Inflammatory macrophage treated with lipopolysaccharide for 4 hours (primary cell): Measurements from ENCODE around the gene CFL2.
A peak's percentile ranks its signal among the peaks of the same experiment; 100 is the strongest.
"Not testable (repeated sequence)": the region's sequence is repeated elsewhere in the genome, so short reads cannot be mapped to it uniquely, and the experiment has no call there.

Experiments used
- DNase-seq: peaks from one replicate; pipeline ENCODE4 v3.0.0-alpha.2; 2020

CFL2 gene

GRCh38 chr14:34714320-34715126 lies at the start of gene CFL2:
TSS of gene CFL2 (minus strand) at chr14:34714593. CDS start at chr14:34714540, 53 bp downstream.
- DNase-seq, result peak; percentile 63

DNA sequence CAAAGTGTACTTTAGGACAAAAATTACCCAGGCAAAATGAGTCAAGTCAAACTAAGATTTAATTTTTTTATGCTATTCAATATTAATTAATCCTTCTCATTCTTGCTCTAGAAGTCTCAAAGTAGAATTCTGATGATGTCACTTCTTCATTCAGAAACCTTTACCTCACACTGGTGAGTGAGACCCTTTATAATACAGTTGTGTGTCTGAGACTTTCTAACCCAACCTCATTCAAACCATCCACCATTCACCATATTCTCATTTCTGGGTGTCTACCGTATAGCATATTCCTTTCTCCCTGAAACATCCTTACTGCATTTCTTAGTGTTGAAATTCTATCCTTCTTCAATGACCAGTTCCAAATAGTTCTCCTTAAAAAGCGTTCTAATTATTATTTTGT lies 40.8 kb upstream of the CFL2 start:
- no peak for DNase-seq

DNA sequence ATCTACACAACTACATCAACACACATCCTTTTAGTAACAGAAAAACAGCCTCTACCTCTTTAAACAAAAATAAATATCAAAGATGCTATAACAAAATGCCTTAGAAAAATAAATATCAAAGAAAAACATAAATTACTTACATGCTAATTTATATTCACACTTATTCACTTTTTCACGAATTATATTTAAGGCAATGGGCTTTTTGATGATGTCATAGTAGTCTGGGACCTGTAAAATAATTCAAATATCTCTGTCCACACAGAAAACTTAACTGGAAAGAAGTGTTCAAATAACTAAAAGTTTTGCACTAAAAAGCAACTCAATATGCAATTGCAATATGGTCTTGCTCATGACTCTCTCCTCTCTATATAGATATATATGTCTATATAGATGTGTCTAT lies 40.3 kb upstream of the CFL2 start:
- DNase-seq, result no peak

DNA sequence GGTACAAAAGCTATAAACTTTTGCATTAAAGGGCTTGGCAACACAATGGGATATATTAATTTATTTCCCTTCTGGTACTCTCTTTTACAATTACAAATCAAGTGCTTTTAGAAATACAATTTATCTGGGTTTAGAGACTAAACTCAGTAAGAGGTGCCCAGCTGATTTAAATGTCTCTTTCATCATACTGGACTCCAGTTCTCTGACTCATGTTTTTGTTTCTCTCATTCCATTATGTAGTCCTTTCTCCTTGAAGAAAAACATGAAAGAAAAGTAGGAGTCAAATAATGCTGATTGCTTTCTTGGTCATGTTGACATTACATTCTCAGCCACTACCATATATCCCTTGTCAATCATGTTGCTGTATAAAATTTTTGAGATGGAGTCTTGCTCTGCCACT lies 36.3 kb upstream of the CFL2 start:
- DNase-seq, result no peak

- DNase-seq, result no peak
These were observed 35.8 kb upstream of the CFL2 start for GRCh38 chr14:34750233-34750632.

DNA sequence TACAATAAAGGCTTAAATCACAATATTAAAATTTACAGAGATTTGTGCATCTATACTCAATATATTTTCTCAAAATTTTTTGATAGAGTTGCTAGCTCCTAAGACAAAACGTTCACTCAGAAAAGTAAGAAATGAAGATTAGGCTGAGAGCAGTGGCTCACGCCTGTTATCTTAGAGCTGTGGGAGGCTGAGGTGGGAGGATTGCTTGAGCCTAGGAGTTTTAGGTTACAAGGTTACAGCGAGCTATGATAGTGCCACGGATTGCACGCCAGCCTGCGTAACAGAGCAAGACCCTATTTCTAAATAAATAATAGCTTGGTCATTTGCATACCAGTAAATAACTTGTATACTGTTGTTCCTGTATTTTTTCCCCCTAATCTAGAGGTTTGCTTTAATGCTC lies 35.0 kb upstream of the CFL2 start:
- DNase-seq, result no peak

DNA sequence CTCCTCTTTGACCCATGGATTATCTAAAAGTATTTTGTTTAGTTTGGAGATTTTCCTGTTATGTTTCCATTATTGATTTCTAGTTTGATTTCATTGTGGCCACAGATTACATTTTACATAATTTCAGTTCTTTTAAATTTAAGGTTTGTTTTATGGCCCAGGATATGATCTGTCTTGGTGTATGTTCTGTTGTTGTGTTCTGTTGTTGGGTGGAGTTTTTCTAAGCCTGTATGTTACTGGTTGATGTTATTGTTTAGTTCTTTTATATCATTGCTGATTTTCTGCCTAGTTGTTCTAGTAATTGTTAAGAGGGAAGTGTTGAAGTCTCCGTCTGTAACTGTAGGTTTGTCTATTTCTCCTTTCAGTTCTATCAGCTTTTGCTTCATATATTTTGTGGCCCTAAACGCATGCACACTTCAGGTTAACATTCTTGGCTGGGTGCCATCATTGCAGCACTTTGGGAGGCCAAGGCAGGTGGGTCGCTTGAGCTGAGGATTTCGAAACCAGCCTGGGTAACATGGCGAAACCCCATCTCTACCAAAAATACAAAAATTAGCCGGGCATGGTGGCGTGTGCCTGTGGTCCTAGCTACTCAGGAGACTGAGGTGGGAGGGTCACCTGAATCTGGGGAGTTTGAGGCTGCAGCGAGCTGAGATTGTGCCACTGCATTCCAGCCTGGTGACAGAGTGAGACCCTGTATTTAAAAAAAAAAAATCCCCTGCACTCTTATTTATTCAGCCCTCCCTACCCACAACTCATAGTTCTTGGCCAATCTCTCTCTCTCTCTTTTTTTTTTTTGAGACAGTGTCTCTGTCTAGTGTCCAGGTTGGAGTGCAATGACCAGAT lies 28.1 kb upstream of the CFL2 start:
- no peak for DNase-seq

DNA sequence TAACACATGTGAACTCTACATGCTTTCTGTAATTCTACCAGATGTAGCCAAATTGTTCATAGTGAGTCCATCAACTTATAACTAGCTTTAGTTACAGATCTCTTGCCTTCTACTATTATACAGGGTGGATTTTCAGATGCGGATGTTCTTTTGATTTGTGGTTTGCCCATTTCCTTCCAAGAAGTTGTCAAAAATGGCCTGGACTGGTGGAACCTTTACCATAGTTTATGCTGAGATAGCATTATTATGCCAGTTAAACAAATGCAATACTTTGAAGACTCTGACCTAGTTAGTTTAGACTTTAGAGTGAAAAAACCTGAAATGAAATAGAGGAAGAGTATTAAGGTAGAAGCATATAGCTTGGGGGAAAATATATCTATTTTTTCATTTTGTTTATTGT lies 27.4 kb upstream of the CFL2 start:
- DNase-seq, result no peak

GRCh38 chr14:34740139-34740538 lies 25.7 kb upstream of the CFL2 start:
- DNase-seq, result peak; percentile 12

- not testable (repeated sequence) for DNase-seq
These were observed 22.7 kb upstream of the CFL2 start for GRCh38 chr14:34737079-34737478.

DNA sequence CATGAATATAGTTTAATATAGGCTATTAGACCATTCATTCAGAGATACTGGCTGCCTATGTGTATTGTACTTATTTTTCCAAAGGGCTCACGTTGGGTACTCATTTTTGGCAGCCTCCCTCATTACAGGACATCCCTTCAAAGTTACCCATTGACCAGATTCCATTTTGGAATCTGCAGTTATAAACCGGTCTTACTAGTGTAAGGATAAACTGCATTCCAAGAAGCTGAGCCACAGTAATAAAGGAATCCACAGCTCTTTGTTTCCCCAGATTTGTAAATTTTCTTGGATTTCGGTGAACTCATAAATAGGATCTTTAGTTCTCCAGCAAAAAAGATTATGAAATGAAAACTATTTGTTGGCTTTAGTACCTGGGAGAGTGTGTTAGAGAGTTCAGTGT lies 18.9 kb upstream of the CFL2 start:
- no peak for DNase-seq

- DNase-seq, result no peak
These were observed 18.4 kb upstream of the CFL2 start for GRCh38 chr14:34732802-34733201.

DNA sequence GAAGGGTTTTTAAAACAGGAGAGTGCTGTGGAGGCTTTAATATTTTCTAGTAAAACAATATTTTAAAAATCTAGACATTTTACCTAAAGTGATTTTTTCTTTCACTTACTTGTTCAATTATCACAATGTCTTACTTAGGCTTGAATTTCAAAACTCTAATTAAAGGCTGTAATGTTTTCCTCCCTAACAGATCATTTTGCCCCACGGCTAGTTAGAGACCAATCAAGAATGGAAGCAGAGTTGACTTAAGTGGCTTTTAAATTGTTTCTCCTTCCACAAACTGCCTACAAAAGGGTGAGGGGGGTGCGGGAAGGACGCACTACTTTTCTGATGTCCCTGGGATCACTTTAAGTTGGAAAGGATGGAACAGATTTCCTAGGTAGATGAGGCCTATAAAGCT lies 9.5 kb upstream of the CFL2 start:
- no peak for DNase-seq

GRCh38 chr14:34722723-34723545 lies 8.5 kb upstream of the CFL2 start:
- DNase-seq, result peak; percentile 27

DNA sequence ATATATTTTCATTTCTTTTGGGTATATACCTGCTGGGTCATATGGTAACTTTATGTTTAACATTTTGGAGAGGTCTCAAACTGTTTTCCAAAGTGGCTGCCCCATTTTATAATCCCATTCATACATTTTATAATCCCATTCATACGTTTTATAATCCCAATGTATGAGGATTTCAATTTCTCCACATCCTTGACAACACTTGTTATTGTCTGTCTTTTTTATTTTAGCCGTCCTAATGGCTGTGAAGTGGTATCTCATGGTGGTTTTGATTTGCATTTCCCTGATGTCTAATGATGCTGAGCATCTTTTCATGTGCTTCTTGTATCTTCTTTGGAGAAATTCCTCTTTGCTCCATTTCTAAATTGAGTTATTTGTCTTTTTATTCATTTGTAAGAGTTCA lies 6.7 kb upstream of the CFL2 start:
- no peak for DNase-seq

- no peak for DNase-seq
These were observed 4.4 kb upstream of the CFL2 start for GRCh38 chr14:34718750-34719304.

DNA sequence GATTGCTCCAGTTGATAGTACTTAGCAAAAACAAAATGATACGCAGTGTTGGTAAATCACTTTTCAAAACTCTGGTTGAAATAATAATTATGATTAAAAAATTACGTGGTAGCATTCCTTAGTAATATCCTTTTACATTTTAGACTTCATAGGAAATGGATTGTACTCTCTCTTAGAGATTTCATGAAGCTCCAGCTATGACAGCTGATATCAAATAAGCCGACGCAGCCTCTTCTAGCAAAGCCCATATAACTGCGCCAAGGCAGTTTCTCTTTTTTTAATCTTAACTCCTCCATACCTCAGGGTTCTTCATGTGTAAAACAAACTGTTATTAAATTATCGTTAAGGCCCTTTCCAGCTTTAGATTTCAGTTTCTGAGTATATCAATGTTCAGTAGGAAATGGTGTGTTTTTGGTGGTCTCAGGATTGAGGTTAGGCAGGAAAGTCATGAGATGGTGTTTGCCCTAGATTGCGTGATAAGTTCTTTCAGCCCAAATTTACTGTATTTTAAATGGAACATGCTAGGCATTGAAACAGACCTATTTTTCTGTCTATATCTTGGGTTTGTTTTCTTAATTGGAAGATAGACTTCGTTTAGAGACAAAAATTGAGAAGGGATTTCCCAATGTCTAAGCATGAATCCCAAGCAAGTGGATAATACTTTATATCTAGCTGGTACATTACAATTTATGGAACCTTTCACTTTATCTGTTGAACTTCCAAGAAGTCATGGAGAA lies 902 bp upstream of the CFL2 start:
- no peak for DNase-seq

GRCh38 chr14:34713681-34714319 lies 593 bp downstream of the CFL2 start:
- DNase-seq, result peak; percentile 70

DNA sequence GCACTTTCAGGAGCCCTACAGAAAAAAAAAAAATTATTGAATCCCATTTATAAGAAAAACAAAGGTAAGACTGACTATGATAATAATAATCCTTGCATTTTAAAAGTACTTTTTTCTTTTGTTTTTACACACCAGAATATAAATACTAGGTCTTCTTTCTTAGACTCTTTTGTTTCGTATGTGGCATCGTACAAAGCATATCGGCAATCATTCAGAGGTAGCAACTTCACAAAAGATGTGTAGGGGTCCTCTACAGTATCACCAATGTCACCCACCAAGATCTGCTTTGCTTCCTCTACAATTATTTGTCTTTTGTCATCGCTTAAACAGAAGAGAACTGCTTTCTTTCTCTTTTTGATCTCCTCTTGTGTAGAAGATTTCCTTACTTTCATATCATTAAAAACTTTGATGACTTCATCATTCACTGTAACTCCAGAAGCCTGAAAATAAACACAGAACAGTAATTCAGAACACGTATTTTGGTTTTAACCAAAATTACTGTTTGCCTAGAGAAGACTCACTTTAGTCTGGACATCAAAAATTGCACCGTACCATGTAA lies 1.2 kb downstream of the CFL2 start:
- DNase-seq, result peak; percentile 22

DNA sequence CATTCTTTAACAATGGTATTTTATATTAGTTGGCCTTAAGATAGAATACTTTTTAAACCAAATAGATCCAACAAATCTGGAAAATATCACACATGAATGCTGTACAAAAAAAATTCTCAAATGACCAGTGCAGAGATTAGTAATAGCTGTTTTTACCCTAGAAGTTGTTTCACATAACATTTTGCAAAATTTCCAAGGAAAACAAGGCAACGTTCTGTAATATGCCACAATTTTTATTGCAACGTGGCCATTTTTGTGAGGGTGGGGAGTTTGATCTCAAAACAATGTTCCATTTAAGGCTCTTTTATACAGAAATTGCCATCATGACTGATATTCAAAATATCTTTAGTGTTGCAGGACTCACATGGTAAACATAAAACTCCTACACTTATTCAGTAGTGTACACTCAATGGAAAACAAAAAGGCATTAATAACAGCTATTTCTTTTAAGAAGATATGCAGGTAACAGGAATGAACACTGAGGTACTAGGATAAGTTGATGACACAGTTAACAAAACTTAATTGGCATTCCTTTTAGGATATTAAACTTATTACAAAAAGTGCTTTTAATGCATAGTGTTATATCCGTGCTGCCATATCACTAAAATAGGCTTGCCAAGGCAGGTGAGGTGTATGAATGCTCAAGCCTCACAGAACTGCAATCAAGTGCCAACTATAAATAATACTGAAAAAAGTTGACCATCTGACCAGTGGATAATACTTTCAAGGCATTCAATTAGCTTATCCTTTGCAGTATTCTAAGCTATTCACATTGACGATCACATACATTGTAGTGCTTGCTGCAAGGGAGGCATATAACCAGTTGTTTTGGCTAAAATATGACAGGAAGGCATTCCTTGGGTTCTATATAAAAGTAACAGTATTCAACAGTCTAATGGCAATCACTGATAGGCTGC lies 2.3 kb downstream of the CFL2 start:
- DNase-seq, result no peak
